Omental fat pad (tissue), 4 donors: ENCODE data around the gene BPIFB6. TPM values are rescaled to one million over a fixed set of nuclear protein-coding genes. Genes with fewer than 3 reads are reported as not detected.

Source experiments
- ATAC-seq: fragments of 150-250 bp; one replicate; pipeline ENCODE4 v1.9.1; 2016; ENCODE audit warnings: mild to moderate bottlenecking, moderate library complexity; ENCODE audit not compliant: low FRiP score
- DNase-seq: peaks from one replicate; pipeline ENCODE4 v3.0.0-alpha.2; 2019; ENCODE audit warnings: low spot score
- total RNA-seq, 4 donors: library from RNA; depleted of rRNA; stranded (reverse); fragments of >200 nt; gene quantifications; one replicate each; pipeline ENCODE4 v1.1.0, GENCODE V29; 2016
- TF ChIP-seq, protein P1 (sequence below), 3 donors: fragments of 450-650 bp; IDR thresholded peaks; one replicate each; pipeline ENCODE4 v1.5.1; 2016 to 2017; ENCODE audit warnings: antibody characterized with exemption in 3 of 3, mild to moderate bottlenecking in 3 of 3, moderate library complexity in 2 of 3

Gene BPIFB6
- total RNA-seq, 4 donors from 2014 or later = not detected

DNA sequence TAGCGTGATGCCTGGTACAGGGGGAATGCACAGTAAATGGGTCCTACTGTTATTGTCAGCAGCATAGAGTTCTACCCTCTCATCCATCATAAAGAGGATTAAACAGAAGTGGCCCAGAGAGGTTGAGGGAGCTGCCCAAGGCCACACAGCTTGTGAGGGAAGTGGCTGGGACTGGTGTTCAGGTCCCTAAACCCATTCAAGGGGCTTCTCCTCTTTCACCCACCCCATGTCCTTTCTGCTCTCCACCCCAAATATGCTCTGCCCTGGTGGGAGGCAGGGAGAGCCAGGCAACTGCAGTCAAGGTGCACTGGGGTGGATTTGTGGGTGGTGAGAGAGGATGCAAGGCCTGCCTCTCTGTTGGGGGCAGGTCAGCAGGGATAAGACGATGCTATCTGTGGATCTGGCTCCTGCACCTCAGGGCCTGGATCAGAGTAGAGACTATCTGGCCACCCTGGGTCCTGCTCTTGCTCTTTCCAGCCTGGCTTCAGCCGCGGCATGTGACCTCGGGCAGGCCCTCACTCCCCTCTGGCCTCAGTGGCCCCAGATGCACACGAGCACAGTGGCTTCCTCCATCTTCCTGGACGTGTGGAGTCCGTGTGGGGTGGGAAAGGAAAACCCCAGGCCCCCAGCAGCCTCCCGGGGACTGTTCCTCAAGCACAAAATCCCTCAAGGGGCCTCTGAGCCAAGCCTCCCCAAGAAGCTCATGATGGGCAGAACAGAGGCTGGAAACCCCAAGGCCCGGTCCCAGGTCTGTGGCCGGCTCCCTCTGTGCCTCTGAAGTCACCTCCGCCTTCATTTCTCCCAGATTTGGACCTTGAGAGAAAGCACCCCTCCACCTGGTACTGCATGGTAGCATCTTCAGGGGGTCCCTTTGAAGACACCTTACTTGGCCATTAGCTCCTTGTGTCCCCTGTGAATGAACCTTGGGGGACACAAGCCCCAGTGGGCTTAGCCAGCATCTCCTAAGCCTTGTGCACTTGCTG is 3.4 kb upstream of the BPIFB6 start:
- ATAC-seq (no peak), DNase-seq (no peak)
- TF ChIP-seq, protein P1, sequence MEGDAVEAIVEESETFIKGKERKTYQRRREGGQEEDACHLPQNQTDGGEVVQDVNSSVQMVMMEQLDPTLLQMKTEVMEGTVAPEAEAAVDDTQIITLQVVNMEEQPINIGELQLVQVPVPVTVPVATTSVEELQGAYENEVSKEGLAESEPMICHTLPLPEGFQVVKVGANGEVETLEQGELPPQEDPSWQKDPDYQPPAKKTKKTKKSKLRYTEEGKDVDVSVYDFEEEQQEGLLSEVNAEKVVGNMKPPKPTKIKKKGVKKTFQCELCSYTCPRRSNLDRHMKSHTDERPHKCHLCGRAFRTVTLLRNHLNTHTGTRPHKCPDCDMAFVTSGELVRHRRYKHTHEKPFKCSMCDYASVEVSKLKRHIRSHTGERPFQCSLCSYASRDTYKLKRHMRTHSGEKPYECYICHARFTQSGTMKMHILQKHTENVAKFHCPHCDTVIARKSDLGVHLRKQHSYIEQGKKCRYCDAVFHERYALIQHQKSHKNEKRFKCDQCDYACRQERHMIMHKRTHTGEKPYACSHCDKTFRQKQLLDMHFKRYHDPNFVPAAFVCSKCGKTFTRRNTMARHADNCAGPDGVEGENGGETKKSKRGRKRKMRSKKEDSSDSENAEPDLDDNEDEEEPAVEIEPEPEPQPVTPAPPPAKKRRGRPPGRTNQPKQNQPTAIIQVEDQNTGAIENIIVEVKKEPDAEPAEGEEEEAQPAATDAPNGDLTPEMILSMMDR (IDR thresholded peaks at IDR 0.05) = no peak

DNA sequence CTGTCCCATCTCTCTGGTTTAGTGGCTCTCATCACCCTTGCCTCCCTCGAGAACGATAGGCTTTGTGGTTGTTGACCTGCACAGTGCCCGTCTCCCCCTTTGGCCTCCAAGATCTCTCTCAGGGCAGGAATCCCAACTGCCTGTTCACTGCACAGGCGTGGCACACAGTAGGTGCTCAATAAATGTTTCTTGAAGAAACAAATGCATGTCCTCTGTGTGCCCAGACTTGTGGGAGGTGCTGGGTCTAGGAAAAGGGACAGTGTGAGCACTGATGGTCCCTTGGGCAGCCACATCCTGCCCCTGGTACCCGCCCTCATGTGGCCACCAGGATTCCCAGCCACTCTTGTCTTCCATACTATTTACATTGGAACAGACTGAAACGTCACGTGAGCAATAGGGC is 2.6 kb upstream of the BPIFB6 start:
- TF ChIP-seq, protein P1 (IDR thresholded peaks at IDR 0.05) = no peak
- ATAC-seq (no peak), DNase-seq (no peak)

- TF ChIP-seq, protein P1 (IDR thresholded peaks at IDR 0.05) = no peak
- ATAC-seq (no peak), DNase-seq (no peak)
Observed at GRCh38 chr20:33030076-33030475, 1.4 kb upstream of the BPIFB6 start.

- TF ChIP-seq, protein P1 (IDR thresholded peaks at IDR 0.05) = no peak
- ATAC-seq = no peak
- DNase-seq = no peak
Observed at GRCh38 chr20:33030569-33030968, 879 bp upstream of the BPIFB6 start.

DNA sequence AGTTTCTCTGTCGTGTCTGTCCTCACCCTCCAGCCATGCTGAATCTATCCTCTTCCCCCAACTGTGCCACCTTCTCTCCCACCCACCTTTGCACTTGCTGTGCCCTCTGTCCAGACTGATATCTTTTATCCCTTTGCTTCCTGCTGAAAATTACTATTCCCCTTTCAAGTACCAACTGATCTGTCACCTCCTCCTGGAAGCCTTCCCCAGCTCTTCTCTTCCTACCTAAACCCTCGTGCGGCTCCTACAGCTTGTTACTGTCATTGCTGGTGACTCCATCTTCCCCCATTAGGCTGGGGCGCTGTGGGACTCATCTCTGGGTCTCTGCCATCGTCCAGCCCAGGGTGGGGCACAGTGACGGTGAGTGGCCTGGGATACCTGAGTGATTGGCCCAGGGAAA is 1.1 kb downstream of the BPIFB6 start:
- ATAC-seq (no peak), DNase-seq (no peak)
- TF ChIP-seq, protein P1 (IDR thresholded peaks at IDR 0.05) = no peak

GRCh38 chr20:33033381-33033780 is 1.9 kb downstream of the BPIFB6 start:
- DNase-seq (no peak), ATAC-seq (no peak)
- TF ChIP-seq, protein P1 (IDR thresholded peaks at IDR 0.05) = no peak

DNA sequence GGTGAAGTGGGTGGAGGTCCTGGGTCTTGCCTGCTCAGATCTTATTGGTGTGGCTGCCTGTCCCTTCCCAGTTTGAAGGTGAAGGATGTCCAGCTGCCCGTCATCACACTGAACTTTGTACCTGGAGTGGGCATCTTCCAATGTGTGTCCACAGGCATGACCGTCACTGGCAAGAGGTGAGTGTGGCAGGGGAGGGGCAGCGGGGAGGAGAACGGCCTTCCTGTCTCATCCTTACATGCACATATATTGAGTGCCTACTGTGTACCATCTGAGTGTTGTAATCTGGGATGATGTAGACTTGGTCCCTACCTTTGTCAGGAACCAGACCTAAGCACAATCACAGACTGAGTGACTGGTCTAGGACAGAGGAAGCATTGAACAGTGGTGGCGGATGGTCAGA is 2.7 kb downstream of the BPIFB6 start:
- ATAC-seq (no peak), DNase-seq (no peak)
- TF ChIP-seq, protein P1 (IDR thresholded peaks at IDR 0.05) = no peak
